Activated CD4-positive, alpha-beta T cell treated with anti-CD3 and anti-CD28 coated beads, Interleukin-2, amount 10 ng/mL, durations not matched to agents 24 days and 14 days (primary cell): ENCODE measurements around the gene DAAM2. TPM values are rescaled to one million over a fixed set of nuclear protein-coding genes. Genes with fewer than 3 reads are reported as not detected.

Source experiments
- DNase-seq: peaks from one replicate; pipeline ENCODE4 v3.0.0; 2022
- H3K27ac Mint-ChIP-seq: one replicate; pipeline ENCODE4 v1.8.0; 2022; ENCODE audit warnings: mild to moderate bottlenecking, mixed read lengths
- H3K27me3 Mint-ChIP-seq: one replicate; pipeline ENCODE4 v1.8.0; 2022; ENCODE audit warnings: mixed read lengths
- H3K36me3 Mint-ChIP-seq: one replicate; pipeline ENCODE4 v1.8.0; 2022; ENCODE audit warnings: low read depth, mild to moderate bottlenecking, mixed read lengths
- H3K4me1 Mint-ChIP-seq: one replicate; pipeline ENCODE4 v1.8.0; 2021; ENCODE audit warnings: mixed read lengths
- H3K4me3 Mint-ChIP-seq: one replicate; pipeline ENCODE4 v1.8.0; 2022; ENCODE audit warnings: mild to moderate bottlenecking, moderate library complexity, mixed read lengths
- H3K9me3 Mint-ChIP-seq: one replicate; pipeline ENCODE4 v1.8.0; 2021; ENCODE audit warnings: mixed read lengths
- intact Hi-C: fragments of 100-400 bp; cut with micrococcal nuclease; formaldehyde crosslinking; loops from one replicate; pipeline ENCODE4 v1.15.1; 2023
- total RNA-seq: library from RNA; stranded (reverse); gene quantifications from 2 replicates; pipeline ENCODE4 v1.2.3, GENCODE V29; 2022

Gene DAAM2
- total RNA-seq, 1 donor from 2014 or later = not detected

- no peaks in the 10 kb centered on the region for H3K9me3 Mint-ChIP-seq
- H3K27me3 Mint-ChIP-seq = peaks cover 17% of the 10 kb centered on the region
- intact Hi-C loops = no loop called here
- no peak overlapping the region for H3K27ac Mint-ChIP-seq
- H3K4me1 Mint-ChIP-seq = no peaks in the 10 kb centered on the region
- no peak for DNase-seq
- no peaks in the 10 kb centered on the region for H3K36me3 Mint-ChIP-seq
- no peak overlapping the region for H3K4me3 Mint-ChIP-seq
These were observed 146.8 kb downstream of the DAAM2 start for GRCh38 chr6:39938773-39939654.

GRCh38 chr6:39941138-39941537 lies 149.0 kb downstream of the DAAM2 start:
- no peaks in the 10 kb centered on the region for H3K36me3 Mint-ChIP-seq
- no peaks in the 10 kb centered on the region for H3K4me1 Mint-ChIP-seq
- intact Hi-C loops = no loop called here
- H3K9me3 Mint-ChIP-seq = no peaks in the 10 kb centered on the region
- no peak overlapping the region for H3K4me3 Mint-ChIP-seq
- no peak for DNase-seq
- peaks cover 7% of the 10 kb centered on the region for H3K27me3 Mint-ChIP-seq
- no peak overlapping the region for H3K27ac Mint-ChIP-seq

- Mint-ChIP-seq H3K4me1 (no peaks in the 10 kb centered on the region), H3K4me3 (no peak overlapping the region), H3K9me3 (no peaks in the 10 kb centered on the region), H3K27ac (no peak overlapping the region), H3K27me3 (peaks cover 7% of the 10 kb centered on the region), H3K36me3 (no peaks in the 10 kb centered on the region)
- intact Hi-C loops = no loop called here
- no peak for DNase-seq
These were observed 149.6 kb downstream of the DAAM2 start for GRCh38 chr6:39941820-39942219.

- no peak for DNase-seq
- H3K4me3 Mint-ChIP-seq = no peak overlapping the region
- H3K4me1 Mint-ChIP-seq = no peaks in the 10 kb centered on the region
- peaks cover 3% of the 10 kb centered on the region for H3K27me3 Mint-ChIP-seq
- intact Hi-C loops = no loop called here
- no peak overlapping the region for H3K27ac Mint-ChIP-seq
- H3K9me3 Mint-ChIP-seq = no peaks in the 10 kb centered on the region
- H3K36me3 Mint-ChIP-seq = no peaks in the 10 kb centered on the region
These were observed 150.9 kb downstream of the DAAM2 start for GRCh38 chr6:39942903-39943580.

GRCh38 chr6:39945626-39946025 lies 153.4 kb downstream of the DAAM2 start:
- H3K4me1 Mint-ChIP-seq = no peaks in the 10 kb centered on the region
- no peak overlapping the region for H3K4me3 Mint-ChIP-seq
- H3K9me3 Mint-ChIP-seq = no peaks in the 10 kb centered on the region
- no peak for DNase-seq
- H3K36me3 Mint-ChIP-seq = no peaks in the 10 kb centered on the region
- H3K27me3 Mint-ChIP-seq = no peaks in the 10 kb centered on the region
- intact Hi-C loops = no loop called here
- H3K27ac Mint-ChIP-seq = no peak overlapping the region

- H3K4me1 Mint-ChIP-seq = no peaks in the 10 kb centered on the region
- no peak for DNase-seq
- intact Hi-C loops = no loop called here
- no peak overlapping the region for H3K4me3 Mint-ChIP-seq
- H3K36me3 Mint-ChIP-seq = no peaks in the 10 kb centered on the region
- H3K9me3 Mint-ChIP-seq = no peaks in the 10 kb centered on the region
- H3K27ac Mint-ChIP-seq = no peak overlapping the region
- H3K27me3 Mint-ChIP-seq = no peaks in the 10 kb centered on the region
These were observed 155.5 kb downstream of the DAAM2 start for GRCh38 chr6:39947611-39948068.

GRCh38 chr6:39948199-39948791 lies 156.1 kb downstream of the DAAM2 start:
- no peaks in the 10 kb centered on the region for H3K36me3 Mint-ChIP-seq
- H3K4me1 Mint-ChIP-seq = no peaks in the 10 kb centered on the region
- H3K9me3 Mint-ChIP-seq = no peaks in the 10 kb centered on the region
- H3K4me3 Mint-ChIP-seq = no peak overlapping the region
- no peak overlapping the region for H3K27ac Mint-ChIP-seq
- DNase-seq = no peak
- intact Hi-C loops = no loop called here
- no peaks in the 10 kb centered on the region for H3K27me3 Mint-ChIP-seq

GRCh38 chr6:39950125-39950720 lies 158.0 kb downstream of the DAAM2 start:
- intact Hi-C loops = no loop called here
- Mint-ChIP-seq H3K36me3 (no peaks in the 10 kb centered on the region), H3K27me3 (no peaks in the 10 kb centered on the region), H3K27ac (no peak overlapping the region), H3K4me3 (no peak overlapping the region), H3K4me1 (no peaks in the 10 kb centered on the region), H3K9me3 (no peaks in the 10 kb centered on the region)
- no peak for DNase-seq

GRCh38 chr6:39951191-39951590 lies 159.0 kb downstream of the DAAM2 start:
- Mint-ChIP-seq H3K4me1 (no peaks in the 10 kb centered on the region), H3K27me3 (no peaks in the 10 kb centered on the region), H3K9me3 (no peaks in the 10 kb centered on the region), H3K36me3 (no peaks in the 10 kb centered on the region), H3K4me3 (no peak overlapping the region), H3K27ac (no peak overlapping the region)
- DNase-seq = no peak
- intact Hi-C loops = no loop called here

- intact Hi-C loops = no loop called here
- H3K4me1 Mint-ChIP-seq = no peaks in the 10 kb centered on the region
- H3K27me3 Mint-ChIP-seq = no peaks in the 10 kb centered on the region
- no peak overlapping the region for H3K4me3 Mint-ChIP-seq
- H3K36me3 Mint-ChIP-seq = no peaks in the 10 kb centered on the region
- DNase-seq = no peak
- H3K9me3 Mint-ChIP-seq = no peaks in the 10 kb centered on the region
- no peak overlapping the region for H3K27ac Mint-ChIP-seq
These were observed 159.5 kb downstream of the DAAM2 start for GRCh38 chr6:39951716-39952115.

GRCh38 chr6:39952167-39952566 lies 160.0 kb downstream of the DAAM2 start:
- Mint-ChIP-seq H3K27ac (no peak overlapping the region), H3K4me1 (no peaks in the 10 kb centered on the region), H3K36me3 (no peaks in the 10 kb centered on the region), H3K4me3 (no peak overlapping the region), H3K9me3 (no peaks in the 10 kb centered on the region), H3K27me3 (peaks cover 2% of the 10 kb centered on the region)
- intact Hi-C loops = no loop called here
- no peak for DNase-seq

- no peaks in the 10 kb centered on the region for H3K9me3 Mint-ChIP-seq
- no peaks in the 10 kb centered on the region for H3K4me1 Mint-ChIP-seq
- intact Hi-C loops = no loop called here
- H3K4me3 Mint-ChIP-seq = no peak overlapping the region
- no peaks in the 10 kb centered on the region for H3K36me3 Mint-ChIP-seq
- DNase-seq = no peak
- H3K27ac Mint-ChIP-seq = no peak overlapping the region
- peaks cover 2% of the 10 kb centered on the region for H3K27me3 Mint-ChIP-seq
These were observed 161.0 kb downstream of the DAAM2 start for GRCh38 chr6:39953076-39953618.
